Mesenchymal stem cell (in vitro differentiated cells and primary cell): ENCODE measurements around the gene MYO1E.
A peak's percentile ranks its signal among the peaks of the same experiment; 100 is the strongest.

ENCODE experiments used
- DNase-seq: peaks from one replicate; pipeline ENCODE4 v3.0.0-alpha.2; 2013
- H2AFZ ChIP-seq: one replicate; pipeline ENCODE4 v1.6.1; 2013; ENCODE audit warnings: low read depth, mild to moderate bottlenecking, control low read depth, inconsistent platforms, low read length, moderate library complexity
- H2AK5ac ChIP-seq: 2 replicates; pipeline ENCODE4 v1.6.1; 2013; ENCODE audit warnings: low read length, moderate library complexity, mild to moderate bottlenecking, inconsistent platforms; ENCODE audit not compliant: severe bottlenecking
- H2BK120ac ChIP-seq: one replicate; pipeline ENCODE4 v1.6.1; 2013; ENCODE audit warnings: low read depth, mild to moderate bottlenecking, inconsistent platforms, low read length, moderate library complexity
- H2BK12ac ChIP-seq, 2 experiments: one replicate each; pipeline ENCODE4 v1.6.1; 2013; ENCODE audit warnings: inconsistent platforms in 2 of 2, low read length in 2 of 2, mild to moderate bottlenecking in 2 of 2, moderate library complexity in 2 of 2, control low read depth in 1 of 2
- H2BK15ac ChIP-seq: one replicate; pipeline ENCODE4 v1.6.1; 2013; ENCODE audit warnings: mild to moderate bottlenecking, low read depth, inconsistent platforms; ENCODE audit not compliant: poor library complexity, severe bottlenecking
- H2BK5ac ChIP-seq: 2 replicates; pipeline ENCODE4 v1.6.1; 2013; ENCODE audit warnings: low read depth, mild to moderate bottlenecking, low read length, control low read depth, inconsistent platforms; ENCODE audit not compliant: poor library complexity, severe bottlenecking
- H3K14ac ChIP-seq, 2 experiments: one replicate each; pipeline ENCODE4 v1.6.1; 2013; ENCODE audit warnings: inconsistent platforms in 2 of 2, low read length in 2 of 2, control low read depth in 1 of 2, mild to moderate bottlenecking in 1 of 2, moderate library complexity in 1 of 2
- H3K18ac ChIP-seq, 2 experiments: one replicate each; pipeline ENCODE4 v1.6.1; 2013; ENCODE audit warnings: inconsistent platforms in 2 of 2, low read length in 2 of 2, control low read depth in 1 of 2, low read depth in 1 of 2, mild to moderate bottlenecking in 1 of 2
- H3K23ac ChIP-seq, 2 experiments: one replicate each; pipeline ENCODE4 v1.6.1; 2013; ENCODE audit warnings: inconsistent platforms in 2 of 2, low read length in 2 of 2, mild to moderate bottlenecking in 2 of 2, moderate library complexity in 2 of 2, control low read depth in 1 of 2
- H3K27ac ChIP-seq: 2 replicates; pipeline ENCODE4 v1.5.1; 2013; ENCODE audit warnings: mild to moderate bottlenecking, moderate library complexity, low read length, control low read depth, inconsistent platforms; ENCODE audit not compliant: poor library complexity, severe bottlenecking
- H3K27me3 ChIP-seq, 2 experiments: 2 replicates each; pipeline versions ENCODE4 v1.6.1 to v1.7.0; 2013; ENCODE audit warnings: low read length in 2 of 2, mild to moderate bottlenecking in 2 of 2, moderate library complexity in 2 of 2, control low read depth in 1 of 2, inconsistent platforms in 1 of 2; ENCODE audit not compliant: control insufficient read depth in 1 of 2, insufficient read depth in 1 of 2
- H3K36me3 ChIP-seq, 2 experiments: 2 replicates each; pipeline versions ENCODE4 v1.6.1 to v1.7.0; 2013; ENCODE audit warnings: low read length in 2 of 2, control low read depth in 1 of 2, inconsistent platforms in 1 of 2, low read depth in 1 of 2, mild to moderate bottlenecking in 1 of 2; ENCODE audit not compliant: insufficient read depth in 2 of 2, control insufficient read depth in 1 of 2
- H3K4ac ChIP-seq, 2 experiments: one replicate each; pipeline ENCODE4 v1.6.1; 2013; ENCODE audit warnings: inconsistent platforms in 2 of 2, low read length in 2 of 2, mild to moderate bottlenecking in 2 of 2, moderate library complexity in 2 of 2, control low read depth in 1 of 2, low read depth in 1 of 2
- H3K4me1 ChIP-seq: 2 replicates; pipeline ENCODE4 v1.6.1; 2013; ENCODE audit warnings: low read depth, low read length, control low read depth; ENCODE audit not compliant: control insufficient read depth, insufficient read depth
- H3K4me2 ChIP-seq: 2 replicates; pipeline ENCODE4 v1.6.1; 2013; ENCODE audit warnings: low read length, mild to moderate bottlenecking, inconsistent platforms; ENCODE audit not compliant: poor library complexity, severe bottlenecking
- H3K4me3 ChIP-seq, 2 experiments: 2 replicates each; pipeline versions ENCODE4 v1.5.1 to v1.7.0; 2013; ENCODE audit warnings: low read length in 2 of 2, mild to moderate bottlenecking in 2 of 2, control low read depth in 1 of 2, low read depth in 1 of 2; ENCODE audit not compliant: insufficient read depth in 1 of 2
- H3K79me1 ChIP-seq: replicated peaks from 2 replicates; pipeline ENCODE4 v1.6.1; 2013; ENCODE audit warnings: mild to moderate bottlenecking, control low read depth, low read length, inconsistent platforms; ENCODE audit not compliant: poor library complexity, severe bottlenecking
- H3K9ac ChIP-seq: 2 replicates; pipeline ENCODE4 v1.7.0; 2013; ENCODE audit warnings: mild to moderate bottlenecking, low read length, moderate library complexity
- H3K9me3 ChIP-seq: 2 replicates; pipeline ENCODE4 v1.7.0; 2013; ENCODE audit warnings: mild to moderate bottlenecking, low read length; ENCODE audit not compliant: control insufficient read depth
- H4K8ac ChIP-seq: one replicate; pipeline ENCODE4 v1.6.1; 2013; ENCODE audit warnings: inconsistent platforms, mild to moderate bottlenecking, low read length, moderate library complexity
- H4K91ac ChIP-seq: one replicate; pipeline ENCODE4 v1.6.1; 2013; ENCODE audit warnings: mild to moderate bottlenecking, low read length, inconsistent platforms
- WGBS: methylation state at CpG from one replicate; pipeline ENCODE4 v1.1.7; 2013; ENCODE audit warnings: mixed read lengths; 5-methylcytosine and 5-hydroxymethylcytosine counted together

The MYO1E gene

DNA sequence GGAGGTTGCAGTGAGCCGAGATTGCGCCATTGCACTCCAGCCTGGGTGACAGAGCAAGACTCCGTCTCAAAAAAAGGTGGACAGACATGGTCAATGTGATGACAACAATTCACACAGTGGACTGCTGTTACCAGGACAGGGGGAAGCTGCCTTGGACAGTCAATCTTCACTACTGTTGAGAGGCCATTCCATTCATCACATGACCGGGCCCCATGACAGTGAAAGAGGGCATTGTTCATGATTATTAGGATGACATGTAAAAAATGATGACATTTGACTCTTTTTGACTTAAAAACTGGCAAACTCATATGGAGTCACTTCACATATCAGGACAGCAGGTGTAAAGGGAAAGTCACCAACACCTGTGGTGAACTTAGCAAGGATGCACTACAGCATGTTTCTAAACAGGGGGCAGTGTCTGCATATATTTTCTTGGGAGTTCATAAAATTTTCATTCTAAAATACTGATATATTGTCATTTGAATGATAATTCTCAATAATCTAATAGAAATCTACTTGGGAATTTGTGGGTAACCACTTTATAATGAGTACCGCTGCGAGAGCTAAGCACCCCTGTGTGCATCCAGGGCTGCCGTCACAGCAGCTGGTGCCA lies 200.3 kb downstream of the MYO1E start:
- H3K27me3 ChIP-seq = no peaks in the 10 kb centered on the region
- H3K9ac ChIP-seq = no peak overlapping the region
- no peak overlapping the region for H3K4me3 ChIP-seq
- no peak overlapping the region for H2BK12ac ChIP-seq
- no peak overlapping the region for H3K4ac ChIP-seq
- no peak overlapping the region for H4K8ac ChIP-seq
- no peak for DNase-seq
- 94% methylated on average over 7 of the region's 7 CpGs for WGBS
- no peak overlapping the region for H4K91ac ChIP-seq
- H3K27ac ChIP-seq = no peak overlapping the region
- H3K36me3 ChIP-seq = peaks cover 36 to 64% of the 10 kb centered on the region in 2 experiments
- no peak overlapping the region for H2BK120ac ChIP-seq
- H2AK5ac ChIP-seq = no peak overlapping the region
- H3K4me2 ChIP-seq = no peak overlapping the region
- H2BK15ac ChIP-seq = no peak overlapping the region
- no peaks in the 10 kb centered on the region for H3K9me3 ChIP-seq
- peaks cover 22% of the 10 kb centered on the region for H3K4me1 ChIP-seq
- no peak overlapping the region for H3K23ac ChIP-seq
- H3K18ac ChIP-seq = no peak overlapping the region
- no peak overlapping the region for H2BK5ac ChIP-seq
- no peak overlapping the region for H2AFZ ChIP-seq
- H3K79me1 ChIP-seq = peaks cover 10% of the 10 kb centered on the region
- no peak overlapping the region for H3K14ac ChIP-seq

DNA sequence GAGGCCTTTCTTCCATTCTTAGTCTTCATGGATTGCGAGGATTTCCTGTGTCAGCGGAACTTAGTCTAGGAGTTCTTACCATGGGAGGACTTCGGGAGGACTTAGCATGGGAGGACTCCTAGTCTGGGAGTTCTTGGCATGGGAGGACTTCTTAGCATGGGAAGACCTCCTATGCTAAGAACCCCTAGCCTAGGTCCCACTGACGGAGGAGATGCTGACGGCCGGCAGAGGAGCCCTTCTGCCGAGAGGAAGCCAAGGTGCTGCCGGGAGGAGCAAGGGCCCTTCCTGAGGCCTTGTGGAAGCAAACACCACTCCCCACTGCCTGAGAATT lies 201.6 kb downstream of the MYO1E start:
- H3K18ac ChIP-seq = peak overlapping the region in 1 of 2 experiments; percentile 6
- WGBS = 98% methylated on average over 8 of the region's 8 CpGs
- no peaks in the 10 kb centered on the region for H3K9me3 ChIP-seq
- no peak overlapping the region for H2AK5ac ChIP-seq
- peak overlapping the region; percentile 16 for H4K8ac ChIP-seq
- peaks cover 29 to 66% of the 10 kb centered on the region in 2 experiments for H3K36me3 ChIP-seq
- peak overlapping the region; percentile 55 for H4K91ac ChIP-seq
- no peak overlapping the region for H2AFZ ChIP-seq
- no peaks in the 10 kb centered on the region for H3K27me3 ChIP-seq
- H3K27ac ChIP-seq = peak overlapping the region; percentile 94
- H3K4me1 ChIP-seq = peaks cover 25% of the 10 kb centered on the region
- H3K4me3 ChIP-seq = no peak overlapping the region
- H2BK5ac ChIP-seq = no peak overlapping the region
- peak overlapping the region in 1 of 2 experiments; percentile 12 for H2BK12ac ChIP-seq
- H3K14ac ChIP-seq = no peak overlapping the region
- H3K4ac ChIP-seq = peak overlapping the region; percentile 1 to 78
- no peak for DNase-seq
- peak overlapping the region; percentile 89 for H3K9ac ChIP-seq
- no peak overlapping the region for H3K4me2 ChIP-seq
- peaks cover 15% of the 10 kb centered on the region for H3K79me1 ChIP-seq
- H3K23ac ChIP-seq = no peak overlapping the region
- no peak overlapping the region for H2BK15ac ChIP-seq
- H2BK120ac ChIP-seq = no peak overlapping the region

DNA sequence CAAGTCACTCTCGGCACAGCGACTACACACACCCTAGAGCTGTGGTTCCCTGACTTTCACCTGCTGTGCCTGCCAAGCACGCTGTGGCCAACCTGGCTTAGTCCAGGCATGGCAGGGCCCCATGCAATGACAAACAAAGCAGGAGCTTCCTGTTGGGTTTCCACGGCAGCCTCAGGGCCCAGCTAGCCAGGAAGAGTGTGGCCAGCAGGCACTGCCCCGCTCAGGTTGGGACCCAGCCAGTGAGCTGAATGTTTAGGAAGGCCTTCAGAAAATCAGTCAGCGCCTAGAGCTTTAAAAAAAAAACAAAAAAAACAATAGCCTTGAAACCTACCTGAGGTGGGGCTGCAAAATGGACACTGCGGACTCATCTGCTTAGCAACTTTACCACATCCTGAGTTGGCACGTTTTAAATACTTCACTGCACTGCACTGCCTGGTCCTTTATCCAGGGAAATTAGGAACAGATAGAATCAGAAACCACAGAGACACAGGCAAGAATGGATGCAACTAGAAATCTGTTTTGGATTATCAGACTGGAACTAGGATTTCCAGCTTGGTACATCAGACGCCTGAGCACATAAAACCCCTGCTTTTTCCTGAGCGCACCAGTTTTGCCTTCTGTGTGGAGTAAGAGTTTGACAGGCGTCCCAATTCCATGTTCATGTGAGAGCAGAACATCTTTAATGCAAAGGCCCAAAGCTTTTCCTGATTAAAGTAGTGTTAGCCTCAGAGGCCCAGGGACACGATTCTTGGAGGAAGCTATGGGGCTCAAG lies 202.2 kb downstream of the MYO1E start:
- H2BK5ac ChIP-seq = peak overlapping the region; percentile 75
- no peak overlapping the region for H2AFZ ChIP-seq
- peak overlapping the region; percentile 78 to 97 for H3K4ac ChIP-seq
- peak overlapping the region; percentile 93 for H4K91ac ChIP-seq
- peak overlapping the region; percentile 83 to 92 for H2BK12ac ChIP-seq
- H3K18ac ChIP-seq = peak overlapping the region; percentile 79 to 88
- H3K9ac ChIP-seq = peak overlapping the region; percentile 89
- peak overlapping the region; percentile 94 for H3K27ac ChIP-seq
- peaks cover 15% of the 10 kb centered on the region for H3K79me1 ChIP-seq
- peak overlapping the region in 1 of 2 experiments; percentile 46 for H3K14ac ChIP-seq
- H4K8ac ChIP-seq = peak overlapping the region; percentile 64
- peak overlapping the region; percentile 58 for H2AK5ac ChIP-seq
- WGBS = 84% methylated on average over 11 of the region's 12 CpGs
- H3K9me3 ChIP-seq = no peaks in the 10 kb centered on the region
- H3K36me3 ChIP-seq = peaks cover 29 to 72% of the 10 kb centered on the region in 2 experiments
- no peak overlapping the region for H3K4me3 ChIP-seq
- no peaks in the 10 kb centered on the region for H3K27me3 ChIP-seq
- peak; percentile 46 for DNase-seq
- H3K23ac ChIP-seq = peak overlapping the region in 1 of 2 experiments; percentile 66
- no peak overlapping the region for H2BK15ac ChIP-seq
- H3K4me2 ChIP-seq = no peak overlapping the region
- peak overlapping the region; percentile 85 for H2BK120ac ChIP-seq
- H3K4me1 ChIP-seq = peaks cover 26% of the 10 kb centered on the region

GRCh38 chr15:59169251-59169708 lies 203.4 kb downstream of the MYO1E start:
- Histone ChIP-seq H3K79me1 (peaks cover 19% of the 10 kb centered on the region), H3K4me2 (no peak overlapping the region), H3K4ac (no peak overlapping the region), H3K23ac (no peak overlapping the region), H2BK15ac (no peak overlapping the region), H3K36me3 (peaks cover 34 to 78% of the 10 kb centered on the region in 2 experiments), H2AFZ (no peak overlapping the region), H3K27me3 (no peaks in the 10 kb centered on the region), H3K27ac (peak overlapping the region; percentile 94), H3K14ac (no peak overlapping the region), H3K18ac (peak overlapping the region in 1 of 2 experiments; percentile 8), H2BK5ac (no peak overlapping the region), H3K4me1 (peaks cover 19% of the 10 kb centered on the region), H3K9me3 (no peaks in the 10 kb centered on the region), H2BK12ac (peak overlapping the region in 1 of 2 experiments; percentile 19), H4K91ac (no peak overlapping the region), H2AK5ac (peak overlapping the region; percentile 51), H3K9ac (peak overlapping the region; percentile 89), H2BK120ac (no peak overlapping the region), H3K4me3 (no peak overlapping the region), H4K8ac (no peak overlapping the region)
- WGBS = 75% methylated on average over 2 of the region's 3 CpGs
- peak; percentile 93 for DNase-seq
